H9 (cell line): Measurements from ENCODE around the gene KIFC3. TPM values are rescaled to one million over a fixed set of nuclear protein-coding genes. Genes with fewer than 3 reads are reported as not detected.

Source experiments
- DNase-seq: peaks from one replicate; pipeline ENCODE4 v3.0.0-alpha.2; 2017
- H2AFZ ChIP-seq: one replicate; pipeline ENCODE4 v1.6.1; 2013; ENCODE audit warnings: mild to moderate bottlenecking, low read length, control low read depth, moderate library complexity
- H2AK5ac ChIP-seq: 2 replicates; pipeline ENCODE4 v1.6.1; 2013; ENCODE audit warnings: low read length, control low read depth, mixed read lengths; ENCODE audit not compliant: insufficient read length
- H2BK120ac ChIP-seq: one replicate; pipeline ENCODE4 v1.6.1; 2013; ENCODE audit warnings: low read depth, mild to moderate bottlenecking, low read length, control low read depth, inconsistent platforms; ENCODE audit not compliant: poor library complexity, severe bottlenecking
- H2BK12ac ChIP-seq: 2 replicates; pipeline ENCODE4 v1.6.1; 2013; ENCODE audit warnings: low read length, control low read depth, mixed read lengths, low read depth; ENCODE audit not compliant: insufficient read length
- H2BK15ac ChIP-seq: 2 replicates; pipeline ENCODE4 v1.6.1; 2013; ENCODE audit warnings: low read depth, low read length, control low read depth
- H2BK20ac ChIP-seq: one replicate; pipeline ENCODE4 v1.6.1; 2013; ENCODE audit warnings: low read depth, mild to moderate bottlenecking, low read length, control low read depth, inconsistent platforms; ENCODE audit not compliant: poor library complexity, severe bottlenecking
- H2BK5ac ChIP-seq: 2 replicates; pipeline ENCODE4 v1.6.1; 2013; ENCODE audit warnings: low read length, control low read depth, mixed read lengths; ENCODE audit not compliant: insufficient read length
- H3K14ac ChIP-seq: 2 replicates; pipeline ENCODE4 v1.6.1; 2013; ENCODE audit warnings: low read length, control low read depth; ENCODE audit not compliant: insufficient read depth
- H3K18ac ChIP-seq: 2 replicates; pipeline ENCODE4 v1.6.1; 2013; ENCODE audit warnings: low read depth, mild to moderate bottlenecking, mixed read lengths, low read length, control low read depth; ENCODE audit not compliant: insufficient read length
- H3K23ac ChIP-seq: 2 replicates; pipeline ENCODE4 v1.6.1; 2013; ENCODE audit warnings: low read length, control low read depth, mixed read lengths, low read depth; ENCODE audit not compliant: insufficient read length
- H3K23me2 ChIP-seq: 2 replicates; pipeline ENCODE4 v1.6.1; 2013; ENCODE audit warnings: low read depth, mild to moderate bottlenecking, mixed read lengths, low read length, control low read depth; ENCODE audit not compliant: insufficient read length, poor library complexity, severe bottlenecking
- H3K27ac ChIP-seq: 2 replicates; pipeline ENCODE4 v1.5.1; 2013; ENCODE audit warnings: low read length, control low read depth, mixed read lengths, low read depth; ENCODE audit not compliant: insufficient read length
- H3K27me3 ChIP-seq: 2 replicates; pipeline ENCODE4 v1.6.1; 2013; ENCODE audit warnings: low read length, control low read depth, inconsistent platforms; ENCODE audit not compliant: insufficient read depth
- H3K4ac ChIP-seq: 2 replicates; pipeline ENCODE4 v1.6.1; 2013; ENCODE audit warnings: low read depth, mild to moderate bottlenecking, control low read depth, inconsistent platforms, low read length, moderate library complexity
- H3K4me1 ChIP-seq: 2 replicates; pipeline ENCODE4 v1.6.1; 2013; ENCODE audit warnings: low read length, control low read depth, inconsistent platforms; ENCODE audit not compliant: insufficient read depth
- H3K4me2 ChIP-seq: 2 replicates; pipeline ENCODE4 v1.6.1; 2013; ENCODE audit warnings: low read length, control low read depth, mixed read lengths; ENCODE audit not compliant: insufficient read length, insufficient read depth
- H3K56ac ChIP-seq: 2 replicates; pipeline ENCODE4 v1.6.1; 2013; ENCODE audit warnings: low read depth, mild to moderate bottlenecking, mixed read lengths, low read length, control low read depth; ENCODE audit not compliant: insufficient read length
- H3K79me1 ChIP-seq: 2 replicates; pipeline ENCODE4 v1.6.1; 2013; ENCODE audit warnings: low read depth, mild to moderate bottlenecking, moderate library complexity, low read length, control low read depth, inconsistent platforms; ENCODE audit not compliant: insufficient read depth, poor library complexity, severe bottlenecking
- H3K79me2 ChIP-seq: 2 replicates; pipeline ENCODE4 v1.6.1; 2013; ENCODE audit warnings: low read length, control low read depth, inconsistent platforms; ENCODE audit not compliant: insufficient read depth
- H3K9ac ChIP-seq: 2 replicates; pipeline ENCODE4 v1.6.1; 2013; ENCODE audit warnings: low read length, control low read depth, mixed read lengths; ENCODE audit not compliant: insufficient read length; ENCODE audit errors: extremely low read depth
- H3K9me3 ChIP-seq: one replicate; pipeline ENCODE4 v1.6.1; 2013; ENCODE audit warnings: low read depth, low read length, inconsistent platforms; ENCODE audit not compliant: control insufficient read depth
- H3T11ph ChIP-seq: one replicate; pipeline ENCODE4 v1.6.1; 2013; ENCODE audit warnings: mild to moderate bottlenecking, low read length, control low read depth, inconsistent platforms
- H4K20me1 ChIP-seq: one replicate; pipeline ENCODE4 v1.6.1; 2013; ENCODE audit not compliant: control insufficient read depth, insufficient read length, insufficient read depth
- H4K5ac ChIP-seq: 2 replicates; pipeline ENCODE4 v1.6.1; 2013; ENCODE audit warnings: low read depth, mild to moderate bottlenecking, mixed read lengths, low read length, control low read depth; ENCODE audit not compliant: insufficient read length
- H4K8ac ChIP-seq: replicated peaks from 2 replicates; pipeline ENCODE4 v1.6.1; 2013; ENCODE audit warnings: low read length, control low read depth, mixed read lengths, low read depth; ENCODE audit not compliant: insufficient read length
- H4K91ac ChIP-seq: 2 replicates; pipeline ENCODE4 v1.6.1; 2013; ENCODE audit warnings: low read depth, mild to moderate bottlenecking, moderate library complexity, mixed read lengths, low read length, control low read depth; ENCODE audit not compliant: insufficient read length
- H3K27ac Mint-ChIP-seq, 3 experiments: 2 replicates in 2 of 3; 3 replicates in 1 of 3; pipeline ENCODE4 v1.8.0; 2020 to 2021; ENCODE audit warnings: mixed read lengths in 3 of 3, mild to moderate bottlenecking in 1 of 3, moderate library complexity in 1 of 3
- H3K27me3 Mint-ChIP-seq: 2 replicates; pipeline ENCODE4 v1.8.0; 2021; ENCODE audit warnings: low read depth, mild to moderate bottlenecking, moderate library complexity, mixed read lengths
- H3K36me3 Mint-ChIP-seq, 3 experiments: 2 replicates in 2 of 3; 3 replicates in 1 of 3; pipeline ENCODE4 v1.8.0; 2020 to 2021; ENCODE audit warnings: low read depth in 3 of 3, mixed read lengths in 3 of 3; ENCODE audit not compliant: insufficient read depth in 1 of 3
- H3K4me1 Mint-ChIP-seq, 2 experiments: 2 replicates each; pipeline ENCODE4 v1.8.0; 2020; ENCODE audit warnings: mixed read lengths in 2 of 2
- H3K4me3 Mint-ChIP-seq, 2 experiments: 2 replicates in 1 of 2; 3 replicates in 1 of 2; pipeline ENCODE4 v1.8.0; 2020 to 2021; ENCODE audit warnings: mild to moderate bottlenecking in 2 of 2, mixed read lengths in 2 of 2, moderate library complexity in 1 of 2
- H3K9me3 Mint-ChIP-seq, 2 experiments: 2 replicates in 1 of 2; 3 replicates in 1 of 2; pipeline ENCODE4 v1.8.0; 2020; ENCODE audit warnings: mild to moderate bottlenecking in 2 of 2, mixed read lengths in 2 of 2, moderate library complexity in 1 of 2
- WGBS: extraction: QIAGEN DNeasy Blood & Tissue Kit; methylation state at CpG from one replicate; pipeline ENCODE4 v1.1.7; 2013; ENCODE audit warnings: missing lambda C conversion rate, low lambda C conversion rate, mixed read lengths; ENCODE audit not compliant: insufficient read length; ENCODE audit errors: extremely low coverage; 5-methylcytosine and 5-hydroxymethylcytosine counted together
- total RNA-seq: library from RNA; stranded (reverse); gene quantifications from 2 replicates; pipeline ENCODE4 v1.2.1, GENCODE V29; 2021
- TF ChIP-seq, protein P1 (sequence below): fragments of 200-600 bp; sonication (generic); conservative IDR thresholded peaks from 3 replicates; pipeline ENCODE4 v1.8.0; 2021; ENCODE audit warnings: antibody characterized with exemption, mild to moderate bottlenecking

KIFC3 gene
- total RNA-seq, 1 experiment from 2014 or later, result 5.0 TPM

- no peaks in the 10 kb centered on the region for H3K36me3 Mint-ChIP-seq
Observed at GRCh38 chr16:57725976-57726375, 76.3 kb downstream of the KIFC3 start.

More at GRCh38 chr16:57725976-57726375, 76.3 kb downstream of the KIFC3 start:
- Histone ChIP-seq H4K20me1 (no peaks in the 10 kb centered on the region), H2AK5ac (no peak overlapping the region), H2AFZ (no peak overlapping the region), H3K27me3 (no peaks in the 10 kb centered on the region), H3K79me2 (no peaks in the 10 kb centered on the region), H3K9ac (no peak overlapping the region), H3K23me2 (no peaks in the 10 kb centered on the region), H2BK20ac (no peak overlapping the region), H2BK5ac (no peak overlapping the region), H3K56ac (no peak overlapping the region), H3K4me2 (no peak overlapping the region), H3K4me1 (no peaks in the 10 kb centered on the region), H2BK120ac (no peak overlapping the region), H3K23ac (no peak overlapping the region), H3K18ac (no peak overlapping the region), H3K4ac (no peak overlapping the region), H2BK15ac (no peak overlapping the region), H4K5ac (no peak overlapping the region), H3K14ac (no peak overlapping the region; the same call in 1 of the 2 replicates), H4K91ac (no peak overlapping the region), H3T11ph (no peak overlapping the region), H3K79me1 (no peaks in the 10 kb centered on the region), H4K8ac (no peak overlapping the region), H3K9me3 (no peaks in the 10 kb centered on the region), H2BK12ac (no peak overlapping the region), H3K27ac (no peak overlapping the region)
- Mint-ChIP-seq H3K4me1 (0 out of 4 replicates have a peak, but pooled peaks cover 0 to 3% of the 10 kb centered on the region in 2 experiments), H3K27me3 (no peaks in the 10 kb centered on the region; the same call in 1 of the 2 replicates), H3K9me3 (peaks cover 0 to 3% of the 10 kb centered on the region in 2 experiments; a peak in 3 of 5 replicates), H3K27ac (no peak overlapping the region), H3K4me3 (no peak overlapping the region)
- no peak for DNase-seq
- WGBS, result no CpG with 5 or more reads among the region's 30 CpGs
- TF ChIP-seq, protein P1, sequence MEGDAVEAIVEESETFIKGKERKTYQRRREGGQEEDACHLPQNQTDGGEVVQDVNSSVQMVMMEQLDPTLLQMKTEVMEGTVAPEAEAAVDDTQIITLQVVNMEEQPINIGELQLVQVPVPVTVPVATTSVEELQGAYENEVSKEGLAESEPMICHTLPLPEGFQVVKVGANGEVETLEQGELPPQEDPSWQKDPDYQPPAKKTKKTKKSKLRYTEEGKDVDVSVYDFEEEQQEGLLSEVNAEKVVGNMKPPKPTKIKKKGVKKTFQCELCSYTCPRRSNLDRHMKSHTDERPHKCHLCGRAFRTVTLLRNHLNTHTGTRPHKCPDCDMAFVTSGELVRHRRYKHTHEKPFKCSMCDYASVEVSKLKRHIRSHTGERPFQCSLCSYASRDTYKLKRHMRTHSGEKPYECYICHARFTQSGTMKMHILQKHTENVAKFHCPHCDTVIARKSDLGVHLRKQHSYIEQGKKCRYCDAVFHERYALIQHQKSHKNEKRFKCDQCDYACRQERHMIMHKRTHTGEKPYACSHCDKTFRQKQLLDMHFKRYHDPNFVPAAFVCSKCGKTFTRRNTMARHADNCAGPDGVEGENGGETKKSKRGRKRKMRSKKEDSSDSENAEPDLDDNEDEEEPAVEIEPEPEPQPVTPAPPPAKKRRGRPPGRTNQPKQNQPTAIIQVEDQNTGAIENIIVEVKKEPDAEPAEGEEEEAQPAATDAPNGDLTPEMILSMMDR, result no peak
